ENCODE data around the gene DGKG. TPM values are rescaled to one million over a fixed set of nuclear protein-coding genes. Genes with fewer than 3 reads are reported as not detected.

DGKG gene
- total RNA-seq, 4 donors from 2014 or later, result 0.84 to 5.8 (median 2.9) TPM

GRCh38 chr3:186152361-186152798, 209.7 kb downstream of the DGKG start:
- TF ChIP-seq, protein P1, sequence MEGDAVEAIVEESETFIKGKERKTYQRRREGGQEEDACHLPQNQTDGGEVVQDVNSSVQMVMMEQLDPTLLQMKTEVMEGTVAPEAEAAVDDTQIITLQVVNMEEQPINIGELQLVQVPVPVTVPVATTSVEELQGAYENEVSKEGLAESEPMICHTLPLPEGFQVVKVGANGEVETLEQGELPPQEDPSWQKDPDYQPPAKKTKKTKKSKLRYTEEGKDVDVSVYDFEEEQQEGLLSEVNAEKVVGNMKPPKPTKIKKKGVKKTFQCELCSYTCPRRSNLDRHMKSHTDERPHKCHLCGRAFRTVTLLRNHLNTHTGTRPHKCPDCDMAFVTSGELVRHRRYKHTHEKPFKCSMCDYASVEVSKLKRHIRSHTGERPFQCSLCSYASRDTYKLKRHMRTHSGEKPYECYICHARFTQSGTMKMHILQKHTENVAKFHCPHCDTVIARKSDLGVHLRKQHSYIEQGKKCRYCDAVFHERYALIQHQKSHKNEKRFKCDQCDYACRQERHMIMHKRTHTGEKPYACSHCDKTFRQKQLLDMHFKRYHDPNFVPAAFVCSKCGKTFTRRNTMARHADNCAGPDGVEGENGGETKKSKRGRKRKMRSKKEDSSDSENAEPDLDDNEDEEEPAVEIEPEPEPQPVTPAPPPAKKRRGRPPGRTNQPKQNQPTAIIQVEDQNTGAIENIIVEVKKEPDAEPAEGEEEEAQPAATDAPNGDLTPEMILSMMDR (IDR thresholded peaks at IDR 0.05), result no peak
- ATAC-seq (ENCODE audit: low FRiP score) (no peak), DNase-seq (ENCODE audit: low spot score) (no peak)

DNA sequence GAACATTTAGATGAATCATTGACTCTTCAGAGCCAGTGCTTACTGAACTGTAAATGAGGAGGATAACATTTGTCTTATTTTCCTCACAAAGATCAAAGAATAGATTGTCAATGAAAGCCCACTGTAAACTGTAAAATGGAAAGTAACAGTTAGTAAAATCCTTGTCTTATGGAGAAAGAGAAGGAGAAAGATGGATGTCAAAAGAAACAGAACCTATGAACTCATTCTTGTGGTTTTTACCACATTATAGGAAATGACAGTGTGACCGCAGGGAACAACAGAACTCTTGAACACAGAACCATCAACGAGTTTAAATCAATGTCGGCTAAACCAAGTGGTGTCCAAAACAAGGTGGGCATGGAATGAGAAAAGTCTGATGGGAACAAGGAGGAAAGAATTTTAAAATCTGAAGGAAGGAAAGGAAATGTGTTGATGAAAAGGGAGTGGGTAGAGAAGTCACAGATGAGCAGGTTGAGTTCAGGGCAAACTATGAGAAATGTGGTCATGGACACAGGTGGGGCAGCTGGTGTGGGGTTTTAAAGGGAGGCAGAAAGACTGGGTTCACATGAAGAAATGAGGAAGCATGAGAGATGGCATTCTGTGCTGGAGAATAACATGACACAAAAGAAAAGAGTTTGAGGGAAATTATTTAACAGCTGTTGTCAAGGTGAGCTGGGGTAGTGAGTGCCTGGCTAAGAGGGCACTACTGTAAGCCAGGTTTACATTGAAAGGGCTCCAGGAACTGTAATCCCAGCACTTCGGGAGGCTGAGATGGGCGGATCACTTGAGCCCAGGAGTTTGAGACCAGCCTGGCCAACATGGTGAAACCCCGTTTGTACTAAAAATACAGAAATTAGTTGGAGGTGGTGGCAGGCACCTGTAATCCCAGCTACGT, 210.7 kb downstream of the DGKG start:
- DNase-seq (ENCODE audit: low spot score) (no peak), ATAC-seq (ENCODE audit: low FRiP score) (no peak)
- TF ChIP-seq, protein P1 (IDR thresholded peaks at IDR 0.05), result no peak

GRCh38 chr3:186150041-186150830, 211.8 kb downstream of the DGKG start:
- no peak for DNase-seq (ENCODE audit: low spot score)
- no peak for ATAC-seq (ENCODE audit: low FRiP score)
- TF ChIP-seq, protein P1 (IDR thresholded peaks at IDR 0.05), result no peak

DNA sequence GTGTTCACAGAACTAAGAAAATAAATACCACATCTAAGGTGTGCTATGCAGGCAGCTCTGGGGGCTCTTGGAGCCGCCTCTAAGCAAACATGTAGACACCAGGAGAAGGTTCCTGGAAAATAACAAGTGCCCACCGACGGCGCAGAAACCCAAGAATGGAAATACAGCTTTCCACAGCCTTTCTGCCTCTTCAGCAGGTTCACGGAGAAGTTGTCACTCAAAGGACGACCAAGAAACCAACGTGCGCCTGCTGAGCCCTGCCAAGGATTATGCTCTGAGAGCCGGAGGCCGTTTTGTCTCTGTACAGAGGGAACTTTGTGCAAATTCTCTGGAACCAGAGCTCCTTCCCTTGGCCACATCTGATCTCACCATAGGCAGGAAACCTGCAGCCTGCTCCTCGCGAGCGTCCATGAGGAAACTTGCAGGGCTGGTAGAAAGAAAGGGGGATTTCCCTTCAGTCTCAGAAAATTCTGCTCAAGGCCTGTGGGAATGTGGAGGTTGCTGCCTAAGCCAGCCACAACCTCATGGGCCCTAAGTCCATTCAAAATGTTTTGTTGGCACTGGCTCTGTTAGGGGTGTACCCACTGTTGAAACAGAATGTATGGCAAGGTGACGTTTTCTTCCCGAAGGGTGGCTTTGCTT, 212.6 kb downstream of the DGKG start:
- ATAC-seq (ENCODE audit: low FRiP score), result no peak
- TF ChIP-seq, protein P1 (IDR thresholded peaks at IDR 0.05), result no peak
- no peak for DNase-seq (ENCODE audit: low spot score)

GRCh38 chr3:186144257-186144656, 217.8 kb downstream of the DGKG start:
- TF ChIP-seq, protein P1 (IDR thresholded peaks at IDR 0.05), result no peak
- ATAC-seq (ENCODE audit: low FRiP score), result no peak
- no peak for DNase-seq (ENCODE audit: low spot score)

DNA sequence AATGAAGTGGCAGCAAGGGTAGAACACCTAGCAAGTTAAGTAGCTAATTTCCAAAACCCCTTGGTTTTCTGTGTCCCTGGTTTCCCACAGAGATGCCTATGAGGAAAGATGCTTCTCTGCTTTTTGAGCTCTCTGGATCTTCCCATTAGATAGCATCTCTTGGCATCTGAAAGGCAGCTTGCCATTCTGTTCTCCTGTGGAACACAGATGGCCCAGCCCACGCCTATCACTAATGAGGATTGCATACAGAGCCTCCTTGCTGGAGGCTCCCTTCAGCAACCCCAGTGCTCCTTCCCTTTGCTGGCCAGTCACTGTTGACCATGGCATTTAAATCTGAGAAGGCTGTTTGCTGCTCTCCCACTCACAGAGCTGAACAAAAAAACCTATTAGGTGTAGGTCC, 218.8 kb downstream of the DGKG start:
- no peak for ATAC-seq (ENCODE audit: low FRiP score)
- no peak for DNase-seq (ENCODE audit: low spot score)
- TF ChIP-seq, protein P1 (IDR thresholded peaks at IDR 0.05), result no peak

Measured in omental fat pad (tissue), 4 donors.